Ovary (tissue), 9 donors: ENCODE measurements around the gene HYPK. TPM values are rescaled to one million over a fixed set of nuclear protein-coding genes. Genes with fewer than 3 reads are reported as not detected.
"Not testable (repeated sequence)": the region's sequence is repeated elsewhere in the genome, so short reads cannot be mapped to it uniquely, and the experiment has no call there.

Experiments
- DNase-seq, 5 donors: peaks; one replicate each; pipeline ENCODE4 v3.0.0-alpha.2; 2019 to 2020
- H3K27ac ChIP-seq, 2 donors: fragments of 200-600 bp; one replicate each; pipeline versions ENCODE4 v1.5.1 to v1.8.0; 2019 to 2022
- H3K27me3 ChIP-seq: fragments of 200-600 bp; one replicate; pipeline ENCODE4 v1.8.0; 2022
- H3K36me3 ChIP-seq: fragments of 200-600 bp; sonication (generic); one replicate; pipeline ENCODE4 v1.5.1; 2019
- H3K4me1 ChIP-seq: one replicate; pipeline ENCODE4 v1.8.1; 2013; ENCODE audit warnings: mild to moderate bottlenecking, moderate library complexity; ENCODE audit not compliant: insufficient read depth
- H3K4me3 ChIP-seq: fragments of 200-600 bp; sonication (generic); one replicate; pipeline ENCODE4 v1.5.1; 2017
- H3K9me3 ChIP-seq, 2 donors: fragments of 200-600 bp in 1 of 2; sonication (generic) in 1 of 2; one replicate each; pipeline versions ENCODE4 v1.5.1 to v1.8.1; 2013 to 2019; ENCODE audit warnings: mild to moderate bottlenecking in 1 of 2, moderate library complexity in 1 of 2
- CTCF ChIP-seq, 3 donors: fragments of 450-650 bp in 2 of 3; fragments of 200-600 bp in 1 of 3; IDR thresholded peaks; one replicate each; pipeline versions ENCODE4 v1.5.1 to v1.8.0; 2016 to 2022; ENCODE audit warnings: antibody characterized with exemption in 3 of 3, mild to moderate bottlenecking in 1 of 3
- EP300 ChIP-seq: sonication (generic); formaldehyde crosslinking; IDR thresholded peaks from one replicate; pipeline ENCODE4 v1.6.1; 2017; ENCODE audit warnings: antibody characterized with exemption
- POLR2A ChIP-seq: fragments of 450-650 bp; IDR thresholded peaks from one replicate; pipeline ENCODE4 v1.6.1; 2017; ENCODE audit warnings: antibody characterized with exemption, mild to moderate bottlenecking, moderate library complexity
- WGBS, 3 donors: extraction: QIAGEN DNeasy Blood & Tissue Kit in 1 of 3; methylation state at CpG; one replicate each; pipeline versions ENCODE4 v1.1.5 to v1.1.7; 2013 to 2017; 5-methylcytosine and 5-hydroxymethylcytosine counted together
- intact Hi-C, 4 donors: fragments of 100-400 bp; cut with DNase I; formaldehyde crosslinking; loops; one replicate each; pipeline versions ENCODE4 v1.11.0 to v1.15.1; 2022 to 2023
- polyA plus RNA-seq, 2 donors: library from polyadenylated mRNA; stranded (reverse); fragments of 200-250 nt in 1 of 2; fragments of 350-450 nt in 1 of 2; fragmentation: Illumina TruSeq in 1 of 2; extraction: RNeasy Lipid Tissue Mini Kit (QIAGEN cat#74804) in 1 of 2; gene quantifications; one replicate each; pipeline ENCODE4 v1.2.3, GENCODE V29; 2013 to 2014
- total RNA-seq, 7 donors: library from RNA; depleted of rRNA in 2 of 7; stranded (reverse); fragments of >200 nt in 2 of 7; fragmentation: NEBNext Ultra II Directional in 3 of 7; extraction: Animal tissue kit (Norgen Biotek cat#: 25700) in 3 of 7; gene quantifications; one replicate each; pipeline versions ENCODE4 v1.1.0 to v1.2.4, GENCODE V29; 2016 to 2023
- donor health status: DM: no; HTN: no; CAD: no; lungs with moderate emphysema.
- donor health status: DM: no; HTN: no; CAD: no.
- donor health status: Bipolar disorder and iron deficiency.
- donor health status: DM: yes; HTN: yes; CAD: no.
- donor health status: DM: no; HTN: no; CAD: no.
- donor health status: DM: yes; HTN: yes; CAD: no.

The HYPK gene
- total and polyA plus RNA-seq, 9 donors: 7.2 to 20.7 (median 12.3) TPM

GRCh38 chr15:43826029-43826507 lies 25.7 kb downstream of the HYPK start:
- peaks cover 10% of the 10 kb centered on the region for H3K4me1 ChIP-seq

GRCh38 chr15:43826508-43827341 lies 26.3 kb downstream of the HYPK start, which contains the start of gene WDR76:
WDR76 (plus strand) TSS chr15:43827002; CDS start chr15:43827033, 31 bp downstream.
- peak; percentile 75 to 88 (median 82) for DNase-seq
- H3K36me3 ChIP-seq: no peaks in the 10 kb centered on the region
- TF ChIP-seq POLR2A (no peak), EP300 (no peak), CTCF (IDR thresholded peaks at IDR 0.05) (no peak)
- H3K4me3 ChIP-seq: peak within 1 kb of the TSS; percentile 43
- H3K9me3 ChIP-seq: no peaks in the 10 kb centered on the region
- H3K27me3 ChIP-seq: no peaks in the 10 kb centered on the region
- 3 to 9% (median 3%) methylated on average over 24 to 48 of the region's 48 CpGs for WGBS, 3 donors
- peaks cover 10% of the 10 kb centered on the region for H3K4me1 ChIP-seq
- intact Hi-C loops: no loop called here
- peak within 1 kb of the TSS; percentile 54 to 59 for H3K27ac ChIP-seq

More at GRCh38 chr15:43826029-43826507, 25.7 kb downstream of the HYPK start:
- WGBS, 3 donors: 95% methylated on average over 11 of the region's 11 CpGs
- intact Hi-C loops: no loop called here
- H3K4me3 ChIP-seq: peak overlapping the region; percentile 43
- no peak for DNase-seq
- H3K9me3 ChIP-seq: no peaks in the 10 kb centered on the region
- no peak for TF ChIP-seq EP300
- TF ChIP-seq POLR2A: no peak
- no peak for TF ChIP-seq CTCF (IDR thresholded peaks at IDR 0.05)
- H3K27me3 ChIP-seq: no peaks in the 10 kb centered on the region
- H3K27ac ChIP-seq: peak overlapping the region in 1 of 2 donors; percentile 59
- H3K36me3 ChIP-seq: no peaks in the 10 kb centered on the region

GRCh38 chr15:43828061-43828657 lies 27.8 kb downstream of the HYPK start:
- Histone ChIP-seq H3K4me1 (peaks cover 9% of the 10 kb centered on the region), H3K27ac (peak overlapping the region in 1 of 2 donors; percentile 1), H3K9me3 (no peaks in the 10 kb centered on the region), H3K4me3 (no peak overlapping the region), H3K27me3 (no peaks in the 10 kb centered on the region), H3K36me3 (no peaks in the 10 kb centered on the region)
- 25 to 33% (median 27%) methylated on average over 6 of the region's 6 CpGs for WGBS, 3 donors
- no peak for TF ChIP-seq POLR2A
- no peak for TF ChIP-seq EP300
- no peak for TF ChIP-seq CTCF (IDR thresholded peaks at IDR 0.05)
- no peak for DNase-seq
- intact Hi-C loops: no loop called here

- DNase-seq, H3K4me1 ChIP-seq, H3K27ac ChIP-seq, H3K36me3 ChIP-seq, H3K4me3 ChIP-seq, H3K9me3 ChIP-seq, intact Hi-C loops, H3K27me3 ChIP-seq: not testable (repeated sequence)
- 96 to 97% (median 97%) methylated on average over 9 of the region's 9 CpGs for WGBS, 3 donors
Observed at GRCh38 chr15:43829951-43830540, 29.6 kb downstream of the HYPK start.

GRCh38 chr15:43830691-43831275 lies 30.4 kb downstream of the HYPK start:
- H3K27me3 ChIP-seq, intact Hi-C loops, H3K27ac ChIP-seq, H3K4me3 ChIP-seq, H3K36me3 ChIP-seq, H3K9me3 ChIP-seq, H3K4me1 ChIP-seq, DNase-seq: not testable (repeated sequence)
- 95 to 96% (median 96%) methylated on average over 9 of the region's 9 CpGs for WGBS, 3 donors

GRCh38 chr15:43831519-43832052 lies 31.2 kb downstream of the HYPK start:
- H3K4me1 ChIP-seq, intact Hi-C loops, H3K4me3 ChIP-seq, H3K27me3 ChIP-seq, DNase-seq, H3K36me3 ChIP-seq, H3K9me3 ChIP-seq, H3K27ac ChIP-seq: not testable (repeated sequence)
- WGBS, 3 donors: 91 to 94% (median 93%) methylated on average over 14 of the region's 14 CpGs

- H3K4me1 ChIP-seq, H3K4me3 ChIP-seq, DNase-seq, H3K27me3 ChIP-seq, H3K9me3 ChIP-seq, intact Hi-C loops, H3K27ac ChIP-seq, H3K36me3 ChIP-seq: not testable (repeated sequence)
- WGBS, 3 donors: 89 to 93% (median 90%) methylated on average over 6 of the region's 6 CpGs
Observed at GRCh38 chr15:43832485-43832884, 32.1 kb downstream of the HYPK start.
